Measurements from ENCODE around the gene CBLB.

GRCh38 chr3:105913616-105914015 is 44.8 kb upstream of the CBLB start:
- TF ChIP-seq ZNF707 (tag by site-specific recombination; IDR thresholded peaks at IDR 0.05) = no peak
- no peak for TF ChIP-seq ZNF404 (tag by site-specific recombination; IDR thresholded peaks at IDR 0.05)
- TF ChIP-seq ZBTB48 (tag by site-specific recombination; IDR thresholded peaks at IDR 0.05) = no peak
- no peak for TF ChIP-seq CTCF (tag by site-specific recombination; IDR thresholded peaks at IDR 0.05)
- no peak for TF ChIP-seq AEBP2 (tag by site-specific recombination; IDR thresholded peaks at IDR 0.05; ENCODE audit: borderline replicate concordance)
- TF ChIP-seq YY1 (tag by site-specific recombination; IDR thresholded peaks at IDR 0.05) = no peak
- no peak for TF ChIP-seq ZBTB1 (tag by site-specific recombination; IDR thresholded peaks at IDR 0.05)
- no peak for TF ChIP-seq REST (tag by site-specific recombination; IDR thresholded peaks at IDR 0.05)
- TF ChIP-seq ZNF521 (tag by site-specific recombination; IDR thresholded peaks at IDR 0.05) = no peak
- TF ChIP-seq ZNF274 (IDR thresholded peaks at IDR 0.05; ENCODE audit: low read length) = no peak
- TF ChIP-seq ZNF274 (tag by site-specific recombination; IDR thresholded peaks at IDR 0.05; ENCODE audit: borderline replicate concordance) = no peak
- TF ChIP-seq ZNF792 (tag by site-specific recombination; IDR thresholded peaks at IDR 0.05) = no peak
- TF ChIP-seq ZNF174 (tag by site-specific recombination; IDR thresholded peaks at IDR 0.05) = no peak
- TF ChIP-seq SP2 (tag by site-specific recombination; IDR thresholded peaks at IDR 0.05) = no peak

All from HEK293 (cell line).